Esophagus muscularis mucosa (tissue), 4 donors: ENCODE measurements around the gene CYP19A1.

ENCODE experiments used
- EP300 ChIP-seq: sonication (generic); formaldehyde crosslinking; IDR thresholded peaks from one replicate; pipeline ENCODE4 v1.6.1; 2017; ENCODE audit warnings: antibody characterized with exemption
- POLR2A ChIP-seq: fragments of 450-650 bp; IDR thresholded peaks from one replicate; pipeline ENCODE4 v1.6.1; 2017; ENCODE audit warnings: antibody characterized with exemption, moderate library complexity, mild to moderate bottlenecking, low read depth
- POLR2AphosphoS5 ChIP-seq, 2 donors: sonication (generic); formaldehyde crosslinking; IDR thresholded peaks; one replicate each; pipeline ENCODE4 v1.6.1; 2017; ENCODE audit warnings: antibody characterized with exemption in 2 of 2
- TF ChIP-seq, protein P1 (sequence below), 3 experiments: fragments of 200-600 bp in 2 of 3; fragments of 450-650 bp in 1 of 3; sonication (generic) in 2 of 3; IDR thresholded peaks; one replicate each; pipeline ENCODE4 v1.5.1; 2017 to 2019; ENCODE audit warnings: antibody characterized with exemption in 3 of 3, mild to moderate bottlenecking in 2 of 3, moderate library complexity in 1 of 3

DNA sequence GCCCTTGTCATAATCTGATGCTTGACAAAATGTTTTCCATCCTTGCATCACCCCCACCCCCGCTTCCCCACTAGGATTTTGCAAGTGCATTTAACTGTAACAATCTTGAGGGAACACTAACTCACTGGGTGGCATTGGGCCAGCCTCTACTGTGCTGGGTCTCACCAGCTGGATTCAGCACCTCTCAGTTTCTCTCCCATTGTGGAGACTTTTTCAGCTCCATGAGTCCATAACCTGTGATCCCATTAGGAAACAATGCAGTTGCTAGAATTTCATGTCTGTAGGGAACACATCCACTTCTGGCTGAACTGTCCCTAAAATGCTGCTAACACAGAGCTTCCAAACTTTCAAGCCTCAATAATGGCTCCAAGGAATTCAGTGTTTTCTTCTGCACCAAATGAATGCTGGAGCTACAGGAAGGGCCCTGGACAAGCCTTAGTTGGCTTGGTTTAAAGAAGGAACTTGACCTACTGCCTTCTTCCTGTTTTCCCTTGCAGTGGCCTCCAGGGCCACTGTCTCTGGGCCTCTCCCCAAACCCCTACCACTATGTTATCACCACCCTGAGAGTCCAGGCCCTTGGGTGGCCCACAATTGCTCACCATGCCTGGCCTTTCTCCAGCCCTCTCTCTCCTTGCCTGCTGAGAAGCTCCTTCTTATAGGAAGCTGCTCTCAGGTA is 15.6 kb downstream of the CYP19A1 start:
- TF ChIP-seq, protein P1, sequence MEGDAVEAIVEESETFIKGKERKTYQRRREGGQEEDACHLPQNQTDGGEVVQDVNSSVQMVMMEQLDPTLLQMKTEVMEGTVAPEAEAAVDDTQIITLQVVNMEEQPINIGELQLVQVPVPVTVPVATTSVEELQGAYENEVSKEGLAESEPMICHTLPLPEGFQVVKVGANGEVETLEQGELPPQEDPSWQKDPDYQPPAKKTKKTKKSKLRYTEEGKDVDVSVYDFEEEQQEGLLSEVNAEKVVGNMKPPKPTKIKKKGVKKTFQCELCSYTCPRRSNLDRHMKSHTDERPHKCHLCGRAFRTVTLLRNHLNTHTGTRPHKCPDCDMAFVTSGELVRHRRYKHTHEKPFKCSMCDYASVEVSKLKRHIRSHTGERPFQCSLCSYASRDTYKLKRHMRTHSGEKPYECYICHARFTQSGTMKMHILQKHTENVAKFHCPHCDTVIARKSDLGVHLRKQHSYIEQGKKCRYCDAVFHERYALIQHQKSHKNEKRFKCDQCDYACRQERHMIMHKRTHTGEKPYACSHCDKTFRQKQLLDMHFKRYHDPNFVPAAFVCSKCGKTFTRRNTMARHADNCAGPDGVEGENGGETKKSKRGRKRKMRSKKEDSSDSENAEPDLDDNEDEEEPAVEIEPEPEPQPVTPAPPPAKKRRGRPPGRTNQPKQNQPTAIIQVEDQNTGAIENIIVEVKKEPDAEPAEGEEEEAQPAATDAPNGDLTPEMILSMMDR (IDR thresholded peaks at IDR 0.05): no peak
- no peak for TF ChIP-seq POLR2A
- no peak for TF ChIP-seq POLR2AphosphoS5 (IDR thresholded peaks at IDR 0.05)
- TF ChIP-seq EP300: no peak
